ENCODE data around the gene PAQR7.

DNA sequence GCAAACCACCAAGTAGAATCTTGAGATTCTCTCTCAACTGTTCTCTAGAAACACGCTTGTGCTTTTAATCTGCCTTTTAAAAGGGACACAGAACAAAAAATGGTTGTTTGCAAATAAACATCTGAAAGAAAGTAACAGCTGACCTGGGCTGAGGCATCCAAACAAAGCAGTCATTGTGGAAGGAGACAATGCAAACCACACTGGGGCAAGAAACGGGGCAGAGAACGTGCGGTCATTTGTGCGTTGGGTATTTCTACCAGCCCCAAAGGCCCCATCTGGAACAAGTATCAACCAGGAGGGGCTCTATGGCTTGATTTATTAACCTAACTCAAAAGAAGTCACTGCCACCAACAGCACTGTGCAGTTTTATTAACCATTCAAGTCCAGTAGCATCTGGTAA is 24.7 kb upstream of the PAQR7 start:
- TF ChIP-seq, protein P1, sequence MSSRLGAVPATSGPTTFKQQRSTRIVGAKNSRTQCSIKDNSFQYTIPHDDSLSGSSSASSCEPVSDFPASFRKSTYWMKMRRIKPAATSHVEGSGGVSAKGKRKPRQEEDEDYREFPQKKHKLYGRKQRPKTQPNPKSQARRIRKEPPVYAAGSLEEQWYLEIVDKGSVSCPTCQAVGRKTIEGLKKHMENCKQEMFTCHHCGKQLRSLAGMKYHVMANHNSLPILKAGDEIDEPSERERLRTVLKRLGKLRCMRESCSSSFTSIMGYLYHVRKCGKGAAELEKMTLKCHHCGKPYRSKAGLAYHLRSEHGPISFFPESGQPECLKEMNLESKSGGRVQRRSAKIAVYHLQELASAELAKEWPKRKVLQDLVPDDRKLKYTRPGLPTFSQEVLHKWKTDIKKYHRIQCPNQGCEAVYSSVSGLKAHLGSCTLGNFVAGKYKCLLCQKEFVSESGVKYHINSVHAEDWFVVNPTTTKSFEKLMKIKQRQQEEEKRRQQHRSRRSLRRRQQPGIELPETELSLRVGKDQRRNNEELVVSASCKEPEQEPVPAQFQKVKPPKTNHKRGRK (CRISPR knock-in tag; IDR thresholded peaks at IDR 0.05; ENCODE audit: borderline replicate concordance): no peak
- TF ChIP-seq, protein P2, sequence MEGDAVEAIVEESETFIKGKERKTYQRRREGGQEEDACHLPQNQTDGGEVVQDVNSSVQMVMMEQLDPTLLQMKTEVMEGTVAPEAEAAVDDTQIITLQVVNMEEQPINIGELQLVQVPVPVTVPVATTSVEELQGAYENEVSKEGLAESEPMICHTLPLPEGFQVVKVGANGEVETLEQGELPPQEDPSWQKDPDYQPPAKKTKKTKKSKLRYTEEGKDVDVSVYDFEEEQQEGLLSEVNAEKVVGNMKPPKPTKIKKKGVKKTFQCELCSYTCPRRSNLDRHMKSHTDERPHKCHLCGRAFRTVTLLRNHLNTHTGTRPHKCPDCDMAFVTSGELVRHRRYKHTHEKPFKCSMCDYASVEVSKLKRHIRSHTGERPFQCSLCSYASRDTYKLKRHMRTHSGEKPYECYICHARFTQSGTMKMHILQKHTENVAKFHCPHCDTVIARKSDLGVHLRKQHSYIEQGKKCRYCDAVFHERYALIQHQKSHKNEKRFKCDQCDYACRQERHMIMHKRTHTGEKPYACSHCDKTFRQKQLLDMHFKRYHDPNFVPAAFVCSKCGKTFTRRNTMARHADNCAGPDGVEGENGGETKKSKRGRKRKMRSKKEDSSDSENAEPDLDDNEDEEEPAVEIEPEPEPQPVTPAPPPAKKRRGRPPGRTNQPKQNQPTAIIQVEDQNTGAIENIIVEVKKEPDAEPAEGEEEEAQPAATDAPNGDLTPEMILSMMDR (IDR thresholded peaks at IDR 0.05): no peak
- TF ChIP-seq ZNF121 (CRISPR knock-in tag; IDR thresholded peaks at IDR 0.05) (no peak), FOXK1 (CRISPR knock-in tag; IDR thresholded peaks at IDR 0.05) (no peak)

All from WTC11 (cell line).